IPS-20b (cell line): Measurements from ENCODE around the gene GSG1L.

Experiments
- H3K27ac ChIP-seq: one replicate; pipeline ENCODE4 v1.5.1; 2013; ENCODE audit warnings: low read length
- H3K27me3 ChIP-seq: 2 replicates; pipeline ENCODE4 v1.6.1; 2013; ENCODE audit warnings: mild to moderate bottlenecking, low read length, inconsistent platforms; ENCODE audit not compliant: insufficient read depth
- H3K36me3 ChIP-seq: 2 replicates; pipeline ENCODE4 v1.6.1; 2013; ENCODE audit warnings: low read depth, mild to moderate bottlenecking, inconsistent platforms, low read length, moderate library complexity; ENCODE audit not compliant: insufficient read depth
- H3K4me1 ChIP-seq: 2 replicates; pipeline ENCODE4 v1.6.1; 2013; ENCODE audit warnings: mild to moderate bottlenecking, control low read depth, inconsistent platforms, low read length, moderate library complexity; ENCODE audit not compliant: insufficient read depth
- H3K4me3 ChIP-seq: 2 replicates; pipeline ENCODE4 v1.5.1; 2013; ENCODE audit warnings: mild to moderate bottlenecking, low read length, inconsistent platforms
- H3K9ac ChIP-seq: 2 replicates; pipeline ENCODE4 v1.6.1; 2013; ENCODE audit warnings: low read depth, mild to moderate bottlenecking, inconsistent platforms, low read length, moderate library complexity
- H3K9me3 ChIP-seq: 2 replicates; pipeline ENCODE4 v1.6.1; 2013; ENCODE audit warnings: mild to moderate bottlenecking, low read depth, low read length, inconsistent platforms; ENCODE audit not compliant: insufficient read depth

The GSG1L gene

DNA sequence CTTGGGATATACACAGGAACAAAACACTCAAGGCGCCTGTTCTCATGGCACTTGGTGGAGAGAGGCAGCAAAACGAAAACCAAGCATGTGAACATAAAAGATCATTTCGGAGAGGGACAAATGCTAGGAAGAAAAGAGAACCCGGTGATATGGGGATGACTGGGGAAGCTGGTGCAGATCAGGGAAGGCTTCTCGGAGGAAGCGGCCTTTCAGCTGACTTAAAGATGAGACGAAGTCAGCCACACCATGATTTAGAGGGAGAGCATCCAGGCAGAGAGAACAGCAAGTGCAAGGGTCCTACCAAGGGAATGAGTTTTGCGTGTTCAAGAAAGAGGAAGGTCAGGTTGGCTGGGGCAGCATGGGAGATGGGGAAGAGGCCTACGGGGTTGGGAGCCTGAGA, 262.7 kb downstream of the GSG1L start:
- Histone ChIP-seq H3K4me1 (peaks cover 1% of the 10 kb centered on the region; the same call in 1 of the 2 replicates), H3K27ac (no peak overlapping the region), H3K9me3 (no peaks in the 10 kb centered on the region; the same call in 1 of the 2 replicates), H3K36me3 (no peaks in the 10 kb centered on the region), H3K4me3 (no peak overlapping the region), H3K9ac (no peak overlapping the region), H3K27me3 (0 out of 2 replicates have a peak, but pooled peaks cover 6% of the 10 kb centered on the region)

DNA sequence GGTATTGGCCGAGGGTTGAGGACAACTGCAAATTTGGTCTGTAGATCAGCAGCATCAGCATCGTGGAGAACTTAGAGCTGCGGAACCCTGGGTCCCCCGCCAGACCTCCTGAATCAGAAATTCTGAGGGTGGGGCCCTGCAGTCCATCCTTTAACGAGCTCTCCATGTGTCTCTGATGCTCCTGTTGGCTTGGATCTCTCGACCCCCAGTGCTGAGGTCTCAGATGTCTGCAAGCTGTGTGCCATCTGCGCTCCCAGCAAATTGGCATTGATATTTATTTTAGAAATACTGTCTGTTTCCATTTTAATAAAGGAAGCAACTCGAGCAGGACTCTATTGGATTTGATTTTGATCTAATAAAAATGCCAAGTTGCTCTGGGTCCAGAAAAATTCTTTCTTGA, 263.6 kb downstream of the GSG1L start:
- Histone ChIP-seq H3K9me3 (no peaks in the 10 kb centered on the region), H3K9ac (no peak overlapping the region)

DNA sequence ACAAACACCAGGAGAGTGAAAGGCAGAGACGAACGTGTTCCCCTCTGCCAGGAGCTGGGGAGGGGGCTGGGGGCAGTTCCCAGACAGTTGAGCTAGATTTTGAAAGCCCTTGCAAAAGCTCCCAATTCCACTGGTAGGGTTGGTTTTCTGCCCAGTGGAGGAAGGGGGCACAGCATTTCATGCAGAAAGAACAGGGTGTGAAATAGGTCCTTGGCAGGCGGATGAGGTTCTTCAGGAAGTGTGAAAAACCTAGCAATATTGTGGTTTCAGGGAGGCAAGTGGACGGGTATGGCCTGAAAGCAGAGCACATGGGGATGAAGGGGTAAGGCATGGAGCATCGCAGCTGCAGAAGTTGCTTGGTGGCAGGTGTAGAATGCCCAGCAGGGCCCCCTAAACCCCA, 265.3 kb downstream of the GSG1L start:
- Histone ChIP-seq H3K27ac (no peak overlapping the region), H3K27me3 (no peaks in the 10 kb centered on the region), H3K4me1 (no peaks in the 10 kb centered on the region), H3K4me3 (no peak overlapping the region), H3K36me3 (no peaks in the 10 kb centered on the region), H3K9me3 (no peaks in the 10 kb centered on the region), H3K9ac (no peak overlapping the region)

More for the DNA sequence above, 263.6 kb downstream of the GSG1L start:
- no peaks in the 10 kb centered on the region for H3K36me3 ChIP-seq
- 0 out of 2 replicates have a peak, but pooled peaks cover 6% of the 10 kb centered on the region for H3K27me3 ChIP-seq
- no peaks in the 10 kb centered on the region for H3K4me1 ChIP-seq
- H3K4me3 ChIP-seq: no peak overlapping the region
- no peak overlapping the region for H3K27ac ChIP-seq

DNA sequence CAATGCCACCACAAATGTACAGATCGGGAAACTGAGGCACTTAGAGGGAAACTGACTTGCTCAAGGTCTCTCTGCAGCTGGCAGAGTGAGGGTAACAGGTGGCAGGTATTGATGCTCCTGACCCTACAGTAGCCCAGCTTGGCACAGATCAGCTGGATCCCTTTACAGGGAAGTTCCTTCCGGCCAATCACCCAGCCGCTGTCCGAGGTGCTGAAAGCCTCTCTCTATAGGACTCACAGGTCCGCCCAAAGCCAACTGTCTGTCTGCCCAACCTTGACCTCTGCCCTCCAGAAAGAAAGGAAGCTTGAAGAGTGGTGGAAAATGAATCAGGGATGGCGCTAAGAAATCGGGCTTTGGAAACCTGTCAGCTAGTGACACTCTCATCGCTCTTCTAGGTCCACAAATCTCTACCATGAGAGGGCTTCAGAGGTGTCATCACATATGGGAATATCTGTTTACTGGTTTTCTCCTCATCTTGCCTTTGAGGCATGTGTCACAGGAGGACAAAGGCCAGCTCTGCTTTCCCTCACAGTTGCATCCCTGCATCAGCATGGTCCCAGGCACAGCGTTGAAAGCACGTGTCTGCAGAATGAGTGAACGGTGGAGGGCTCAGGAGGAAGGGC, 267.4 kb downstream of the GSG1L start:
- Histone ChIP-seq H3K4me3 (no peak overlapping the region), H3K9ac (no peak overlapping the region), H3K36me3 (no peaks in the 10 kb centered on the region), H3K27me3 (no peaks in the 10 kb centered on the region), H3K9me3 (no peaks in the 10 kb centered on the region), H3K27ac (no peak overlapping the region), H3K4me1 (no peaks in the 10 kb centered on the region)

DNA sequence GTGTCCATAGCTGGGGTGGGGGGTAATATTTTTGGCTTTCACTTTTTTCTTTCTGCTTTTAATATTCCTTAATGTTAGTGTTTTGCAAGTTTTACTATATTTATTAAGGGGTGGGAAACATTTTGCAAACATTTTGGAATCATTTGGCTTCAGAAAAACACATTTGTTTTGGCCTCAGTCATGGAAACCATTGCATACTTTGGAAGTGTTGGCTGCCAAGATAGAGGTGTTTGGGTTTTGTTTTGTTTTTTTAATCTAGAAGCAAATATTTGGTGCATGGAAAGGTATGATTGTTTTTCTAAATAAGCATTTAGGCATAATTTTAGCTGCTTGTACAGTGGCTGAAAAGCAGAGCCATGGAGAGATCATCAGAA, 270.3 kb downstream of the GSG1L start:
- H3K4me1 ChIP-seq: no peaks in the 10 kb centered on the region
- H3K27me3 ChIP-seq: no peaks in the 10 kb centered on the region
- H3K4me3 ChIP-seq: no peak overlapping the region
- no peaks in the 10 kb centered on the region for H3K36me3 ChIP-seq
- H3K9ac ChIP-seq: no peak overlapping the region
- no peaks in the 10 kb centered on the region for H3K9me3 ChIP-seq
- H3K27ac ChIP-seq: no peak overlapping the region

DNA sequence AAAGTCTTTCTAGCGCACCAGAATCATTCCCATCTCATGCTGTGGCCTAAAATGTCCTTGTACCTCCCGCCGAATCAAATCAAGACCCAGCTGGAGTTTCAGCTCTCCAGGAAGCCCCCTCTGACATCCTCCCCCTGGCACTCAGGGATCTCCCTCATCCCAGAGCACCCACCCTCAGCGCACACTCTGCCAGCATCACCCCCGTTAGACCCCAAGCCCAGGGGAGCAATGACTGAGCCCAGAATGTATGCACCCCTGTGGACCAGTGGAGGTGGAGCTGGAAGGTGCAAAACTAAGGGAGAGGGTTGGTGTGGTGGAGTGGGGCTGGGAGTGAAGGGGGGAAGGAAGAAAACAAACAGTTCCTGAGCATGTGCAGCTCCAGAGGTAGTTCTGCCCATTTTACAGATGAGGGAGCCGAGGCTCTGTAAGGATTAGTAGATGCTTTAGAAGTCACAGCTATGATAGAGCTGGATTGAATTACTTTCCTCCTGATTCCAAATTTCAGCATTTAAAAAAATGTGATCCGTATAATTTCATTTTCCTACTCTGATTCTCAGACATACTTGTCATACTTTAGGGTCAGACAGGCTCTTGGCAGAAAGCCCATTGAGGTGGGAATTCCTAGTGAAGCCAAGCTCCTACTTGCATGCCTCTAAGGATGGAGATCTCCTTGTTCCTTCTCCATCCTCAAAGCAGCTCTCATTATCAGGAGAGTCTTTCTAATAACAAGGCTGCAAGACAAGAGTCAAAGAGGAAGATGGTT, 270.8 kb downstream of the GSG1L start:
- no peaks in the 10 kb centered on the region for H3K9me3 ChIP-seq
- no peaks in the 10 kb centered on the region for H3K36me3 ChIP-seq
- no peak overlapping the region for H3K27ac ChIP-seq
- no peaks in the 10 kb centered on the region for H3K27me3 ChIP-seq
- no peak overlapping the region for H3K9ac ChIP-seq
- no peak overlapping the region for H3K4me3 ChIP-seq
- no peaks in the 10 kb centered on the region for H3K4me1 ChIP-seq

DNA sequence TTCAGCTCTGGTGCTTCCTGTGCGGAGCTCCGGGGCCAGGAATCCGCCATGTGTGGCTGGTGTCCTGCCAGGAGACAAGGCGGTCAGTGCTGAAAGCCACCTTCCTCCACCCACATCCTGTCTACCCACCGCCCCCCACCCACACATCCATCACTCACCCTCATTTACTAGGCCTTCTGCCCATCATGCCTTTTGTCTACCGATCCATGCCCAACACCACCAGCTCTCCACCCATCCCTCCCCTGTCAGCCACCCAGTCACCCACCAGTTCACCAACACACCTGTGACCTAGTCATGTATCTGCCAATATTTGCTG, 272.2 kb downstream of the GSG1L start:
- no peaks in the 10 kb centered on the region for H3K36me3 ChIP-seq
- H3K27me3 ChIP-seq: no peaks in the 10 kb centered on the region
- no peak overlapping the region for H3K9ac ChIP-seq
- no peak overlapping the region for H3K4me3 ChIP-seq
- no peaks in the 10 kb centered on the region for H3K9me3 ChIP-seq
- H3K27ac ChIP-seq: no peak overlapping the region
- no peaks in the 10 kb centered on the region for H3K4me1 ChIP-seq

DNA sequence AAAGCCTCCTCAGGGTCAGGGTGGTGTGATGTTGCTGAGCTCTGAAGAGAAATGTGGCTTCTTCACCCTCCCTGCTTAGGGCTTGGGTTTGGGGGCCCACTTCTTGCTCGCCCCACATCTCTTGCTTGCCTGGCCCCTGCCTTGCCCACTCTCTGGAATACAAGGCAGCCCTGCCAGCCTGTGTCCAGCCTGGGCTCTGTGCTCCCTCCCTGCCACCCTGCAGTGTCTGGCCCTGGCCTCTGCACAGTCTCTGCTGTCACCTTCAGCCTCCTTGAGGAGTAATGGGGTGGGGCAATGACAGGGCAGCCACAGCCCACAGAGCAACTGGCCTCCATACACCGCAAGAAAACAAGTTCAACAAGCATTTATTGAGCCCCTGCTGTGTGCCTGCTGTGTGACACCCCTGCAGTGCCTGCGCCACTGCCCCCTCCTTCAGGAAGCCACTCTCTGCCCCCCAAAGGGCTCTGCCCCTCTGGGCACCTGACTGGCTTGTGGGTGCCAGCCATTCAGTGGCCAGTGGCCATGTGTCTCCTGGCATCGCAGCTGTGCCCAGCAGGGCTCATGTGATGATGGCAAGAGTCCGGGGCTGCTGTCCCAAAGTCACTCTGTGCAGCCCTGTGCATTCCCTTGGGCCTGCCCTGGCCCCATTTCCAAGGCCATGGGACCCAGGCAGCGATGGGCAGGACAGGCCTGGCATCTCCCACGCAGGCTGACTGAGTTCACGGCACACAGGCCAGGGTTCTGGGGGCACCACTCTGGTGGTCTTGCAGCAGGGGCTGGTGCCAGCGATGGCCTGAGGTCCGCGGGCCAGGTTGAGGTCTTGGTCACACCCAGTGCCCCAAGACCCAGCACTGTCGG, 272.7 kb downstream of the GSG1L start:
- H3K9me3 ChIP-seq: no peaks in the 10 kb centered on the region
- no peak overlapping the region for H3K27ac ChIP-seq
- H3K4me3 ChIP-seq: no peak overlapping the region
- H3K27me3 ChIP-seq: no peaks in the 10 kb centered on the region
- no peaks in the 10 kb centered on the region for H3K36me3 ChIP-seq
- H3K9ac ChIP-seq: no peak overlapping the region
- no peaks in the 10 kb centered on the region for H3K4me1 ChIP-seq

DNA sequence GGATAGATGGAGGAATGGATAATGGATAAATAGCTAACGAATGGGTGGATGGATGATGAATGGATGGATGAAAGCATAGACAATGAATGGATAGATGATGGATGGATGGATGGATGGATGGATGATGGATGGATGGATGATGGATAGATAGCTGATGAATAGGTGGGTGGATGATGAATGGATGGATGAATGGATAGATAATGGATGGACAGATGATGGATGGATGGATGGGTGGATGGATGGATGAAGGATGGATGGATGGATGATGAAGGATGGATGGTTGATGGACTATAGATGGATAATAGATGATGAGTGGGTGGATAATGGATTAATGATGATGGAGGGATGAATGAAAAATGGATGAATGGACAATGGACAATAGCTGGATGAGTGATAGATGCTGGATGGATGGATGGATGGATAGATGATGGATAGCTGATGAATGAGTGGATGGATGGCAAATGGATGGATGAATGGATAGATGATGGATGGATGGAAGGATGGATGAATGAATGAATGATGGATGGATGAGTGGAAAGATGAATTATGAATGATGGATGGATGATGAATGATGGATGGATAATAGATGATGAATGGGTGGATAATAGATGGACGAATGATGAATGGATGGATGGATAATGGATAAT, 273.8 kb downstream of the GSG1L start:
- Histone ChIP-seq H3K9ac (no peak overlapping the region), H3K4me3 (no peak overlapping the region), H3K27ac (no peak overlapping the region), H3K27me3 (no peaks in the 10 kb centered on the region), H3K4me1 (no peaks in the 10 kb centered on the region), H3K9me3 (no peaks in the 10 kb centered on the region), H3K36me3 (no peaks in the 10 kb centered on the region)

DNA sequence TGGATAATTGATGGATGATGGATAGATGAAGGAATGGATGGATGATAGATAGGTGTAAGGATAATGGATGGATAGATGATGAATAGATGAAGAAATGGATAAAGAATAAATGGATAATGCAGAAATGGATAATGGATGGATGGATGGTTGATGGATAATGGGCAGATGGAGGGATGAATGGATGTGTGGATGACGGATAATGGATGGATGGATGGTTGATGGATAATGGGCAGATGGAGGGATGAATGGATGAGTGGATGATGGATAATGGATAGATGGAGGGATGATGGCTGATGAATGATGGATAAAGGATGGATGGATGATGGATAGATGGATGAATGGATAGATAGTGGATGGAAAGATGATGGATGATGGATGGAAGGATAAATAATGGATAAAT, 274.4 kb downstream of the GSG1L start:
- Histone ChIP-seq H3K9ac (no peak overlapping the region), H3K4me1 (no peaks in the 10 kb centered on the region), H3K36me3 (no peaks in the 10 kb centered on the region), H3K27me3 (no peaks in the 10 kb centered on the region), H3K4me3 (no peak overlapping the region), H3K27ac (no peak overlapping the region), H3K9me3 (no peaks in the 10 kb centered on the region)

DNA sequence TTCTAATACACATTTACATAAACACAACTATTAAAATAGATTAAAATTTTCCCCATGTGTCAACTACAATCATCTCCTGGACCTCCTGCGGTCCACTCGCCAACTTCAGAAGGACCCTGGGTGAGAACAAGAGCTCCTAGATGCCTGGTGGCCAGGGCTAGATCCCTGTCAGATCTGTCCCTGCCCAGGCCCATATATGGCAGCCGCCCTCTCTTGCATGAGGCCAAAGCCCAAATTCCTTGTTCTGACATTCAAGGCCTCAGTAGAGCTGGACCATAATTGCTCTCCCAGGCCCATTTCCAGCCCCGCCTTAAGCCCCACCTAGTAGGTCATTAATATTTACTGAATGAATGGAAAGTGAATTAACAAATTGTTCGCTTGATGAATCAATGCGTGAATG, 275.8 kb downstream of the GSG1L start:
- Histone ChIP-seq H3K9ac (no peak overlapping the region), H3K4me1 (no peaks in the 10 kb centered on the region), H3K9me3 (no peaks in the 10 kb centered on the region), H3K4me3 (no peak overlapping the region), H3K27ac (no peak overlapping the region), H3K36me3 (no peaks in the 10 kb centered on the region), H3K27me3 (no peaks in the 10 kb centered on the region)
